ENCODE results near the gene GAL3ST3.

Gene GAL3ST3

DNA sequence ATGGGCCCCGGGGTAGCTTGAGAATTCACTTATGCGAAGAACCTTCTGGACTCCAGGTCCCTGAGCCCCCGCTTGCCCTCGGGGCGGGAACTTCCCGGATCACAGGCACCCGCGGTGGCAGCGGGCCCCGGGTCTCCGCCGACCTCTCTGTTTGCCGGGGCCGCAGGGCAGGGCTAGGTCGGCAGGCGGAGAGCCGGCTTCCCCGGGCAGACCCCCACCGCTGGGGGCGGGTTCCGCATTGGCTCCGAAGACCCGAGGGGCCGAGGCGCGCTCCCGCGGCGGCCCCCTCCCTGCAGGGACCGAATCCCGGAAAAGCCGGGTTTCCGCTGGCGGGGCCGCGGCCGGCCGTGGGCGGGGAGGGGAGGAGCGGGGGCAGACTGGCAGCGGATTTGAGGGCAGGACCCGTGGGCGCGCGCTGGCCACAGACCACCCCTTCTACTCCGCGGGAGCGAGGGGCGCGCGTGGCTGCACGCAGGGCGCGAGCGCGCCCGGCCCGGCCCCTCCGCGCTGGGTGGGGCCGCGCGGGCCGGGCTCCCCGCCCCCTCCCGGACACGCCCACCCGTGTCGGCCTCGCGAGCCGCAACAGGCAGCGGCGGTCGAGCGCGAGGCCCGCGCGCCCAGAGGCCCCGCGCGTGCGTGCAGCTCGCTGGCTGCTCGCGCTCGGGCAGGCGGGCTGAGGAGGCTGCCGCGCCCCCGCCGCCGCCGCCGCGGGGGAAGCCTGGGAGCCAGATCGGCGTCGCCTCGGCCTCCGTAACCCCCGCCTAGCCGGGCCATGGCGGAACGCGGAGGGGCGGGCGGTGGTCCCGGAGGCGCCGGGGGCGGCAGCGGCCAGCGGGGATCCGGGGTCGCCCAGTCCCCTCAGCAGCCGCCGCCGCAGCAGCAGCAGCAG lies 21.0 kb upstream of the GAL3ST3 start, which contains the start of gene PACS1:
PACS1 (plus strand) TSS at position 558 of the 889 bp plus-strand sequence; CDS start at position 773, 215 bp downstream.
- DNase-seq (ENCODE audit: low read depth in 3 of 3, low spot score in 1 of 3): peak; percentile 40 to 67 (median 62)

DNA sequence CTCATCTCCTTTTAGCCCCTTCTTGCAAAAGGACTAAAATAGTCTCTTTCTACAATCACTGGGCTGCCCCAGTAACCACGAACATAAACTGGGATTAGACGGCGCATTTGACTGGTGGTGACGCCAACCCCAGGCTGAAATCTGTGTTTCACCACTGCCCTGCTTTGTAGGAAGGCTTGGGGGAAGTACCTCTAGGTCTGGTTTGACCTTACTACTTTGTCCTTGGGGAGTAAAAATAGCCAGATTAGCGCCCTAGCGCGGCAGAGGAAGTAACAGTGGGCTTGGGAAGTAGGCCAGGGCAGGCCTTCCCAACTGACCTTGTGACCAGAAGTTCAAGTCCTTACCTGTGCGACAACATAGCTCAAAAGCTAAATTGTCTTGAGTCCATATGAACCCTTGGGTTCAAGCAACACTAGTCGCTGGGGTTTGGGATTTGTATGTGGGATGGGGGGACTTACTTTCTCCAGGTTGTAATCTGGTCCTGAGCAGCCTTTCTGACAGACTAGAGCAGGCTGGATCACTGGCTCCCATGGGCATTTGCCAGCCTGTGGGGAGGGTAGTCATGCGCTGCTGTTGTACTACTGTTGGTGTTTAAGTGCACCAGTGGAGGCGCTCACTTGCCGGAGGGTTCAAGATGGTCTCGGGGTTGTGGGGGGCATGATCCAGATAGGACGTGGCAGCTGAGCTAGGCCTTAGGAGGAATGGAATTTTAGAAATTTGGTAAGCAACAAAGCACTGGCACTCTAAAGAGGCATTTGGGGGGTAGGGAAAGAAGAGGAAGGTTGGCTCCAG lies 20.2 kb upstream of the GAL3ST3 start:
- DNase-seq (ENCODE audit: low read depth in 3 of 3, low spot score in 1 of 3): no peak

DNA sequence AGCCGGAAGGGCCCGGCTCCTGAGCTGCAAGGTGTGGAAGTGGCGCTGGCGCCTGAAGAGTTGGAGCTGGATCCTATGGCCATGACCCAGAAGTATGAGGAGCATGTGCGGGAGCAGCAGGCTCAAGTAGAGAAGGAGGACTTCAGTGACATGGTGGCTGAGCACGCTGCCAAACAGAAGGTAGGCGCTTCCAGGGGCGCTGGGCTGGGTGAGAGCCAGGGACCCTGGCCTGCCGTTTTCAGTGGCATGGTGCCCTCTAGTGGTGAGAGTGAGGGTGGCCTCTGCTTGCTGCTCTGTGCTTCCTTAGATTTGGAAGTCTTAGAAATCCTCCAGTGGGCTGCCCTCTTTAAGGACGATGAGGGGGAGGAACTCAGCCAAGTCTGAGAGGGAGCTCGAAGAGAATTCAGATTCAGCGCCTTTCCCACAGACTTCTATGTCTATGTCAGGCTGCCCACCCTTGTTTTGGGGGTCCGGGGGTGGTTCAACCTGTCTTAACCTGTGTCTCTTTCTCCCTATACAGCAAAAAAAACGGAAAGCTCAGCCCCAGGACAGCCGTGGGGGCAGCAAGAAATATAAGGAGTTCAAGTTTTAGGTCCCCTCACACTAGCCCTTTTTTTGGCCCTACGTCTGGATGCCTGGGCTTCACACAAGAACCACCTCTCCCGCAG lies 19.3 kb upstream of the GAL3ST3 start:
- DNase-seq (ENCODE audit: low read depth in 3 of 3, low spot score in 1 of 3): peak; percentile 43 to 63 (median 60)

DNA sequence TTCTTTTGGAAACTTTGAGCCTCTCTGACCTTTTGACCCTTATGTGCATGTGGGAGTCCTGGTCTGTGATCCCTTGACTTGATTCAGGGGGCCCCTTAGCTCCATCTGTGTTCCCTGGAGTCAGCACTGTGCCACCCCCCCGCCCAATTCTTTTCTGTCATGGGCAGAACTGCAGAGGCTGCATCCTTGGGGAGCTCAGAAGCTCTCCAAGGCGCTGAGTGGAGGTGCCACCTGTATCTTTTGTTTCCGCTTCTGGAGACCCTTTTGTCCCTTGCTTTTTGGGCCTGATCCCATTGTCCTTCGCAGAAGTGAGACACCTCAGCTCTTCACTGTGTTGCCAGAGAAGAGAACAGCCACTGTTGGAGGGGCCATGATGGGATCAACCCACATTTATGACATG lies 18.7 kb upstream of the GAL3ST3 start:
- DNase-seq (ENCODE audit: low read depth in 3 of 3, low spot score in 1 of 3): no peak

DNA sequence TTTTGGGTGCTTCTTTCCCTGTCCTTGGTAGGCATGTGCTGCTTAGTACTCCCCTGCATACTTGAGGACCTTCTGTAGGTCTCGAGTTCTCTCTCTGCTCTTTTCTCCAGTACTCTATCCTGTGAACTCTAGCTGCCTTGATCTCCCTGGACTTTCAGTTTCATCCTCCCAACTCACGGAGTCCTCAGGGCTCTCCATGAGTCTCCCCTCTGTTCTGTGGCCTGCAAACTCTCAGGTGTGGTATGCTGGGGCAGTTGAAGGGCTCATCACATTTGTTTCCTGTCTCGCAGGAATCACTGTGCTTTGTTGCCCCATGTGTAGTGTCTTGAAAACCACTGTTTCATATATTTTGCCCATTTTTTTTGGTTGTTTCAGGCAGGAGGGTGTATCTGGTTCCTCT lies 17.8 kb upstream of the GAL3ST3 start:
- DNase-seq (ENCODE audit: low read depth in 3 of 3, low spot score in 1 of 3): no peak

DNA sequence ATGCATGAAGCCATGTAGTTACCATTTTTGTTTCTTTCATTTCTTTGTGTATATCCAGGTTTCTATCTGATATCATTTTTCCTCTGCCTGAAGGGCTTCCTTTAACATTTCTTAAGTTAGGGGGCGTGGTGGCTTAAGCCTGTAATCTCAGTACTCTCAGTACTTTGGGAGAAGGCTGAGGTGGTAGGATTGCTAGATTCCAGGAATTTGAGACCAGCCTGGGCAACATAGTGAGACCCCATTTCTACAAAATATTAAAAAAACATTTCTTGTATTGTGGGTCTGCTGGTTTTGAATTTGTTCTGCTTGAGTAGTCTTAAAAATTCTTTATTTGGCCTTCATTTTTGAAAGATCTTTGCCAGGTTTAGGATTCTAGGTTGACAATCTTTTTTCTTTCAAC lies 15.6 kb upstream of the GAL3ST3 start:
- no peak for DNase-seq (ENCODE audit: low read depth in 3 of 3, low spot score in 1 of 3)

DNA sequence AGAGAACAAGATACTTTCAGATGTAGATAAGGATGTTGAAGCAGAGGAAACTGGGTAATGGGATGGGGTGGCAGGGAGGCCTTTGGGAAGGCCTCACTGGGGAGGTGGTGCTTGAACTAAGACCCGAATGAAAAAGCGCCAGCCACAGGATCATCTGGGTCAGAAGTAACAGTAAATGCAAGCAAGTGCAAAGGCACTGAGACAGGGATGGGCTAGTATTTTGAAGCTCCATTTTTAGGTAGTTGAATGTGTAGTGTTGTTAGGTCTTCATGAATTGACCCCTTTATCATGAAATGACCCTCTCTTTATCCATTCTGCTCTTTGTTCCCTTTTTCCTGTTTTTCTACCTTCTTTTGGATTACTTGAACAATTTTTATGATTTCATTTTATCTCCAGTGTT lies 14.9 kb upstream of the GAL3ST3 start:
- no peak for DNase-seq (ENCODE audit: low read depth in 3 of 3, low spot score in 1 of 3)

DNA sequence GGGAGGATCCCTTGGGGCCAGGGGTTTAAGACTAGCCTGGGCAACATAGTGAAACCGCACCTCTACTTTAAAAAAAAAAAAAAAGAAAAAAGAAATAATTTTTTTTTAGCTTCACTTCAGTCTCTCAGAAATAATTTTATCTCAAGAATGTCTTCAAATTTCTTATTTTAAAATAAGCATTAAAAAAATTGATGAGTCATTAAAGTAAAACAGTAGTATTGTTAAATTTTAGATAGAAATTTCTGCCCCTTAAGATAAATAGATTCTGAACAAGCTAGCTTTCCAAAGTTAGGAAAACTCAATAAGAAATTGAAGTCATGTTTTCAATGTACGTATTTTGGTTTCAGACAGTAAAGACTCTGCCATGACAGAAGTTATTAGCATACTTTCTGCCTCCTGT lies 13.4 kb upstream of the GAL3ST3 start:
- DNase-seq (ENCODE audit: low read depth in 3 of 3, low spot score in 1 of 3): no peak

DNA sequence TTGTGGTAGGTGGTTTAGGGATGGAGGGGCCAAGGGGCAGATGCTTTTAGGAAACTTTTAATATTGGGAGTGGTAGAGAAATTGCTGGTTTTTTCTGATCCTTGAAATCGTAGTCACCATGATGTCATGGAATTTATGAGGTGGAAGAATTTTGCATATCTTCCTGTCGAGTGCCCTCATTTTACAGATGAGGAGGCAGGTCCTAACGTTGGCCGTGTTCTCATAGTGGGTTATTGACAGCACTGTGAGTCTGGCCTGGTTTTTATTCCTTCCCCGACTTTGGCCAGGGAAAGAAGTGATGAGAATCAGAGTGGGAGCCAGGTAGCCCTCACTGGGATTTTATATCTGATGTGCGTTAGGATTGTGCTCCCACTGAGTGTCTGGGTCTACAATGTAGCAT lies 12.3 kb upstream of the GAL3ST3 start:
- DNase-seq (ENCODE audit: low read depth in 3 of 3, low spot score in 1 of 3): no peak

DNA sequence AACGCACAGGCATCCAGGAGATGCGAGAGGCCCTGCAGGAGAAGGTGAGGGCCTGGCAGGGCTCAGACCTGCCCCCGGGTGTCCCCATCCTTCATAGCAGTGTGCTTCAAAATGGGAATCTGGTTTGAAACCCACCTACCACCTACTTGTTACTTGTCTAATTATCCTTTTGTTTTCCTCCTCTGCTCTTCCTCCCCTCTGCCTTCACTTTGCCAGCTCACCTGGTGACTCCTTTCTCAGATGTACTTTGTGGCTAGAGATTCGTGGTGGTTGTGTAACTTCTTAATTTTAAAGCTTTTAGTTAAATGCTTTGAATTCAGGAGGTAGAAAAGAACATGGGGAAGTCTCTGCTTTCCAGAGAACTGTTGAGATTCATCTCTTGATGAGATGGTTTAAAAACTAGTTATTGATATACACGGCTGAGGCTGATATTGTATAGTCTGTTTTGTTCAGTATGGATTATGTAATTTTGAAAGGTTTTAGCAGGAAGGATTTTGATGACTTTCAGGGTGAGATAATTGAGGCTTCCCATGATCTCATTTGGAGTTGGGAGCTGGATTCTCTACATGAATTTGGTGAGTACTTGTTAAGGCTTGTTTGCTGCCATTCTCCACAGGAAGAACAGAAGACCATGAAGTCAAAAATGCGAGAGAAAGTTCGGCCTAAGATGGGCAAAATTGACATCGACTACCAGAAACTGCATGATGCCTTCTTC lies 11.2 kb upstream of the GAL3ST3 start:
- no peak for DNase-seq (ENCODE audit: low read depth in 3 of 3, low spot score in 1 of 3)

DNA sequence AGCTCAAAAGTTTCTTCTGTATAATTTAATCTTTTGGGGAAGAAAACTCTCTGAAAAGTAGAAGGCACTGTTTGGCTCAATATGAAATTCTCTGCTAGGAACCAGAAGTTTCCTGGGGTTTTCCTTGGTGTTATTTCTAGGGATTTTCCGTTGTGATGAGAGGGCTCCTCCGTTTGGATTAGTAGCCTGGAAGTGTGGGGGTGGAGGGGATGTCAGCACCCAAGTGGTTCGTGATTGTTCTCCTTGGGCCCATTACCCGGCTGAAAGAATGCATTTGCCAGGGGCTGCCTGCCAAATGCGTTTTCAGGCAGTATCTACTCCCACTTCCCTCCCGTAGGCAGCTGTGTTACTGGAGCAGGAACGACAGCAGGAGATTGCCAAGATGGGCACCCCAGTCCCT lies 7.5 kb upstream of the GAL3ST3 start:
- DNase-seq (ENCODE audit: low read depth in 3 of 3, low spot score in 1 of 3): no peak

DNA sequence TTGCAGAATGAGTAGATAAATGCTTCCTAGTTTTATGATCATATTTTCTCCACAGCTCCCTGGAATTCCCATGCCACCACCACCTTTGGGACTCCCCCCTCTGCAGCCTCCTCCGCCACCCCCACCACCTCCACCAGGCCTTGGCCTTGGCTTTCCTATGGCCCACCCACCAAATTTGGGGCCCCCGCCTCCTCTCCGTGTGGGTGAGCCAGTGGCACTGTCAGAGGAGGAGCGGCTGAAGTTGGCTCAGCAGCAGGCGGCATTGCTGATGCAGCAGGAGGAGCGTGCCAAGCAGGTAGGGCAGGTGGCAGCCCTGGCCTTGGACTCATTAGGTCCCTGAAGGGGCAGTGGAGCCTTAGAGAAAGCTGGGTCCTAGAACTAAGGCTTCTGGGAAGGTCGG lies 6.1 kb upstream of the GAL3ST3 start:
- no peak for DNase-seq (ENCODE audit: low read depth in 3 of 3, low spot score in 1 of 3)

DNA sequence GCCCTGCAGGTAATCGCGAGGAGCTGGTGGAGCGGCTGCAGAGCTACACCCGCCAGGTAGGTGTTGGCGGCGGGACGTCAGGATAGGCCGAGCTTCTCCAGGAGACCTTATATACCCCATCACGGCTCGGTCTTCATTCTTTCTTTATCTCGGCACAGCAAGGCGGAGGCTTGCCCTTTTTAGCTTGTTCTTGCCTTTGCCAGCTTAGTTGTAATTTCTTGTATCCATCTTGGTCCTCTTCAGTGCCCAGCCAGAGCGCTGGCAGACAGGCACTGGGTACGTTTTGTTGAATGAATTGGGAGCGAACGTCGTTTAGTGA lies 3.7 kb upstream of the GAL3ST3 start:
- no peak for DNase-seq (ENCODE audit: low read depth in 3 of 3, low spot score in 1 of 3)

DNA sequence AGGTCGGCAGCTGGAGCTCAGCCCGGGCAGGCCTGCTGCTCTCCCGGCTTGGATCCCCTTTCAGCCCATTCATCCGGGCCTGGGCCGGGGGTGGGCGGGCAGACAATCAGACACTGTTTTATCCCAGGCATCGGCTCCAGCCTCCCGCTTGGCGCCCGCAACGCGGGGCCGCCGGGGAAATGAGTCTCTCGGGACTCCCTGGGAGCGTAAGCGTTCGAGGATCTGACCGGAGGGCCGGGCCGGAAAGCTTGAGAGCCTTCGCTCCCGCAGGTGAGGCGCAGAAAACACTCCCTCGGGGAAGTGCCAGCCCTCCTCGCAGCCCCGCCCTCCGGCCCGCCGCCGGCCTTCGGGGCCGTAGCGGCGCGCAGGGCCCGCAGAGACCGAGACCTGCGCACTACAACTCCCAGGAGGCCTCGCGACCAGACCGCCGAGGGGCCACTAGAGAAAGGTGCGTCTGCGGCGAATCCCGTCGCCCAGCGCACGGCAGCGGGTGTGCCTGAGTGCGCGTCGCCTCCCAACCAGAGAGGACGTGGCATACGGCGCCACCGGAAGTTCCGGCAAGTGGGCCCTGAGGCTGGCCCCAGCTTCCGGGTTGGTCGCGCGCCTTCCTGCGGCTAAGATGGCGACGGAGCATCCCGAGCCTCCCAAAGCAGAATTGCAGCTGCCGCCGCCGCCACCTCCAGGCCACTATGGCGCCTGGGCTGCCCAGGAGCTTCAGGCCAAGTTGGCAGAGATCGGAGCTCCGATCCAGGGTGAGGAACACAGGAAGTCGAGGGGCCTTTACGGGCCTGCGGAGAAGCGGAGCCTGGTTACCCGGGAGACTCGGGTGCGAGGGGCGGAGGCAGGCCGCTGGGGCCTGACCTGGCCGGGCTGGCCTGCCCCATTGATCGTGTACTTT lies 3.1 kb upstream of the GAL3ST3 start, which contains the start of gene SF3B2:
SF3B2 (plus strand) TSS at position 599 of the 898 bp plus-strand sequence; CDS start at position 620, 21 bp downstream.
- DNase-seq (ENCODE audit: low read depth in 3 of 3, low spot score in 1 of 3): peak; percentile 88 to 89 (median 89)

DNA sequence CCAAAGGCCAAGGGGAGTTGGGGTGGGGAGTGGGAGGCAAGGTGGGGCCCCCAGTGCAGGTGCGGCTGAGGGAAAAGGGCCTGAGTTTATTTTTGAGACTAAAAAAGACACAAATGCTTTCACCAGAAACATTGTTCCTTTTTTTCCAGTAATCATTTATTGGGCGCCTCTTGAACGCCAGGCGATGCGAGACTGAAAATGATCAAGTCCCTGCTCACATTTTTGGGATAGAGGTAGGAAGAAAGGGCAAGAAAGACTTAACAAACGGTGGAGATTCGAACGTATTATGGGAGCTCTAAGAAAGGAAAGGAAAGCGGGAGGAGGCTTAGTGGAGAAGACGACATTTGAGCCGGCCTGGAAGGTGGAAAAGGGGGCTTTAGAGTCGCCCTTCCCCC lies 2.4 kb upstream of the GAL3ST3 start:
- no peak for DNase-seq (ENCODE audit: low read depth in 3 of 3, low spot score in 1 of 3)

DNA sequence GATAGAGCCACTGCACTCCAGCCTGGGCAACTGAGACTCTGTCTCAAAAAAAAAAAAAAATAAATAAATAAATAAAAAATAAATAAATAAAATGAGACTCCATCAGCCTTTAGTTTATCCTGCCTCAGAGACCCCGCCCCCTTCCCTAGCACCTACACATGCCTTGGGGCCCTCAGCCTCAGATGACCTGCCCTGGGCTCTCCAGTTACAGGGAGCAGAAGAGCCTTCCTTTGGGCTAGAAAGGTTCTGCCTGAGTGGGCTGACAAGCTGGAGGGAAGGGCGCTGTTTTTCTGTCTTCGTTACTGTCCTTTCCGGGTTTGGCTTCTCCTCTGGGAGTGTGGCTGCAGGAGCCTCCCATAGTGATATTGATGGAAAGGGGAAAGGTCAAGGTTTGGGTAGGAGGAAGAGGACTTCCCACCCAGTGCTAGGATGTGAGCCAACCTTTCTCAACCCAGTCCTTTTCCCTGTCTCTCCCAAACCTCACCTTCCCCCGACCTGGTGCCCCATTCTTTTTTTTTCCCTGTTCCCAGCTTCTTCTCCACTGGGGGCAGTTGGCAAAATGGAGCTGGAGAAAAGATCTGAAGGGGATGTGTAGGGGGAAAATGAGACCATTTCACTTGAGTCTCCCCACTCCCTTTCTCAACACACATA lies 1.7 kb upstream of the GAL3ST3 start:
- no peak for DNase-seq (ENCODE audit: low read depth in 3 of 3, low spot score in 1 of 3)

DNA sequence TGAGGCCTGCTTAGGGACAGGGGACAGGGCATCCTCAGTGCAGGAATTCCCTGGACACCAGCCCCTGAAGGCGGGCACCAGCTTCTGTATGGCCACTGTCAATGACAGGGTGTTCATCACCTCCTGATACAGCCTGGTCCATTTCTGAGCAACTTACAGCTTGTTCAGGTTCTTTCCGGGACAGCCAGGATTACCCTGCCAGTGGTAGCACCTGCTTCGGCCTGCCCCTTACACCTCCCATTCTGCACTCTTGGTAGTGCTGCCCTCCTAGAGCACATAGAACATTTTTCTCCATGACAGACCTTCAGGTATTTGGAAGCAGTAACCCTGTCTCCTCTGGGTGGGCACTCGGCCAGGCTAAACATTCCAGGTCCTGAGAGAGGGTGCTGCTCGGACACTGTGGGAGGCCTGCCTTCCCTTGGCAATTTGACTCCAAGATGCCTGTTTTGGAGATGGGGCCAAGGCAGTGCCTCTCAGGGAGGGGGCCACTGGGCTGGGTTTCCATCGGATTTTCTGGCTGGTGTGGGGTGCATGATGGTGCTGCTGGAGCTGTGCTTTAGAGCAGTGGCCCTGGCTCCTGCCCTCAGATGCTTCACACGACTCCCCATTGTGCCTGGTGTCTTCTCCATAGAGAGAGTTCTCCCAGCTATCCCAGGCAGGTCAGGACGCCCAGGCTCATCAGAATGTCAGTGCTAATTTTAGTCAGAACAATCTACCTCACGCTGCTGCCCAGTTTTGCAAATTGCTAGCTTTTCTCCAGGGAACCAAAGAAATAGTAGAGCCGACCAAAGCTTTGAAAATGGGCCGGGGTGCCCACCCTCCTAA lies 1.2 kb downstream of the GAL3ST3 start:
- no peak for DNase-seq (ENCODE audit: low read depth in 3 of 3, low spot score in 1 of 3)

DNA sequence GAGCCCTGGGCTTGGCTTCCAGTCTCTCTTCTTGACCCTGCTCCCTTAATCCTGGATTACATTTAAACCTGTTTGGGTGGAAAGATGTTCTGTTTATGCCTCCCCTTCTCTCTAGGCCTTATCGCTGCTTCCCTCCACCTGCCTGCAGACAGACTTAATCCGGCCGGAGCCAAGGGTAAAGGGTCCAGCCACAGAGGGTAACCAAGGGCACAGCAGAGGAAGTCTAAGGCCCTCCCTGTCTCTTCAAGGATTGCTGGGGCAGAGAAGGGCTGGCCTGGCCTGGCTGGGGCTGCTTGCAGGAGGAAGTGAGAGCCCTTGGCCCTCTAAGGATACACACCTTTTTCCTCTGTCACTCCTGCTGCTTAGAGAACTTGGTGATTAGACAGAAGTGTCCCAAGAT lies 2.1 kb downstream of the GAL3ST3 start:
- DNase-seq (ENCODE audit: low read depth in 3 of 3, low spot score in 1 of 3): no peak

DNA sequence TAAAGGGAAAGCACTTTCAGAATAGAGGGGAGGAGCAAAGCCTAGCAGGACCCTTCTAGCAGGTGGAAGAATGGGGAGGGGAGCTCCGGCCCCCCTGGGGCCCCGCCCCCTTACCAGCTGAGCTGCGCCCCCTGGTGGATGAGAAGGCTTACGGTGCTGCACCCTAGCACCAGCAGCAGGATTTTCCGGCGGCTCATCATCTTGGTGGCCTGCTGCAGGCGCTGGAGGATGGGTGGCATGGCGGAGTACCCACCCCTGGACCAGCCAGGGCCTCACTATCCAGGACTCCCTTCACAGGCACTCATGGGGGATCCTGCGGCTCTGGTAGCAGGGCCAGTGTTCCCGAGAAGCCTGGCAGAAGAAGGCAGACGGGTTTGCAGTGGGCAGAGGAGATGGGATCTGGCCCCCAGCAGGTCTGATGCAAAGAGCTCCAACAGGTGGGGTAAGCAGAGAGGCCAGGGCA lies 3.8 kb downstream of the GAL3ST3 start:
- DNase-seq (ENCODE audit: low read depth in 3 of 3, low spot score in 1 of 3): peak; percentile 65 to 77 (median 69)
